GM12892 (cell line): ENCODE measurements around the gene KCNA5.
A peak's percentile ranks its signal among the peaks of the same experiment; 100 is the strongest.

Experiments
- DNase-seq: peaks from one replicate; pipeline ENCODE4 v3.0.0; 2011; ENCODE audit not compliant: insufficient read length
- FAIRE-seq: peaks from 2 replicates; lab custom pipeline; 2011; peaks lifted over from hg19 to GRCh38; lab: Jason Lieb, UNC
- POLR2A ChIP-seq: IDR thresholded peaks from 2 replicates; pipeline ENCODE4 v1.6.1; 2011; ENCODE audit warnings: low read depth, low read length, control low read depth
- POLR2AphosphoS5 ChIP-seq: IDR thresholded peaks from 2 replicates; pipeline ENCODE4 v1.6.1; 2011; ENCODE audit warnings: low read depth, low read length, control low read depth
- TAF1 ChIP-seq: IDR thresholded peaks from 2 replicates; pipeline ENCODE4 v1.6.1; 2011; ENCODE audit warnings: low read depth, mild to moderate bottlenecking, control low read depth, low read length, borderline replicate concordance

The KCNA5 gene

DNA sequence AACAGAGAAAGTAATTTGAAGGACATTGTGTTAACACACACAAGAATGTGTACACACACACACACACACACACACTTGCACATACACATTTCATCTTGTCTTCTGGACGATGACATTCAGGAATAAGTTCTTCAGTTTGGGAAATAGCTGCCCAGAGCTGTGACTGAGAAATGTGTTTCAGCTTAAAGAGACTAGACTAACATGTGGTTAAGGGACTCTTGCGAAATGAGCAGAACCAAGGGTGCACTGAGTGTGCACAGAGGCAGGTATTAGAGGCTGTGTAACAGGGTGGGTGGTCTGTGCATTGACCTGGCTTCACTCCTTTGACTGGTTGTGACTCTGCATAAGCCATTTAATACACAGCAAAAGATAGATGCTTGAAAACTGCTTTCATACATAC lies 29.4 kb upstream of the KCNA5 start:
- peak; percentile 56 for FAIRE-seq

DNA sequence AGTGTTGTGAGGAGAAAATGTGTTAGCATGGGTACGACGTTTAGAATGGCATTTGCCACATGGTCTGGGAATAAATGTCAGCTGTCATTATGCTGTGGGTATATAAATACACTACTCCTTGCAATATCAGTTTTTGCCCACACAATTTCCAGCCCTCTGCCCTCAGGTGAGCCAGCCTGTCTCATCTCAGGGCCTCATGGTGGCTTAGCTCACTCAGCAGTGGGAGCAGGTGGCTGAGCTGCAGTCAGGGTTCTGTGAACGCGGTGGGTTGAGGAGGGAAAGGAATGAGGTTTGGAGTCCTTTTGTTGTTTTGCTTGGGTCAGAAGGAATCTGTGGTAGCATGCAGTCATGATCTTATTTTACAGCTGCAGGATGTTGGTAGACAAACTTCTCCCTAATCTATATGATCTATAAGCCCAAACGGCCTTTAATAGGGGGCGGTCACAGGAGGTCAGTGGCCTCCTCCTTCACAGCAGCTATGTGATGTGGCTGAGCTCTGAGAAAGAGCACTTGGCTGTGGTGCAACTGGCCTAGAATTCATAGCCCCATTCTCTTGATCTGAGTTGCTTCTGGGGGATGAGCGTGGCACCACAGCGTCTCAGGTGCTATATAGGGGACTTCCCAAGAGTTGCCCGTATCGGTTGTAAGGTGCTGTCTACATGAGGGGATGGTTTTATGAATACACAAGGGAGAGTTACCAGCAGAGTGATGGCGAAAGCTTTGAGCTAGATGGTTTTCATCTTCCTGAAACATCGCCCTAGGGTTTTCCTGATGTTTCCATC lies 27.8 kb upstream of the KCNA5 start:
- FAIRE-seq, result peak; percentile 48
- TF ChIP-seq POLR2A (no peak), POLR2AphosphoS5 (no peak), TAF1 (no peak)
- DNase-seq, result no peak

More for the DNA sequence above, 29.4 kb upstream of the KCNA5 start:
- no peak for TF ChIP-seq TAF1
- no peak for DNase-seq

- DNase-seq (no peak), FAIRE-seq (no peak)
- TF ChIP-seq TAF1 (no peak), POLR2A (no peak), POLR2AphosphoS5 (no peak)
These were observed 27.2 kb upstream of the KCNA5 start for GRCh38 chr12:5016526-5016925.

DNA sequence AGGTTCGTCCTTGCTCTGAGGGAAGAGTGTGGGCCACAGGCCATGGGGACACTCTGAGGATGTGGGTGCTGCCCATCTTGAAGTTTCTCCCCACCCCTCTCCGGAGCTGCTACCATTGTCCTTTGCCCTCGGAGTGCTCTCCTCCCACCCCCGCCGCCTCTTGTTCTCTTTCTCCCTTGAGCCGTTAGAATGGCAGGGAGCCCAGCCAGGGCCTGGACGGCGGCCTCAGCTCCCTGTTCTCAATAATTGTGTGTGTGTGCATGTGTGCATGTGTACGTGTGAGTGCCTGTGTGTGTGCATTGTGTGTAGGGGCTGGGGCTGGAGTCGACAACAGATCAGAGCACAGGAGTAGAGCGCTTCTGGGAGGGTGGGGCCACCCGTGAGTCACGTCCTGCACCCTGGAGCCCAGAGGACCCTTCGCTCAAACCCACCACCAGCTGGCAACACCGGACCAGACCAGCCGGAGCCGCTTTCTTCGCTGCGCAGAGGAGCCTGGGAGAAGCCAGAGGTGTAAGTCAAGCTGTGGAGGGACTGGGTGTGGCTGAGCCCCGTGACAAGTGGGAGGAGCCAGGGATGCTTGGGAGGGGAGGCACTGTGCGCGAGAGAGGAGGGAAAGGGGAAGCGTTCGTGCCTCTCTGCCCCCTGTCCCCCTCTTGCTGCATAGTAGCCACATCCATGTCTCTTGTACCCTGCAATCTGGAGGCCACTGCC lies 25.9 kb upstream of the KCNA5 start:
- FAIRE-seq (no peak), DNase-seq (no peak)

DNA sequence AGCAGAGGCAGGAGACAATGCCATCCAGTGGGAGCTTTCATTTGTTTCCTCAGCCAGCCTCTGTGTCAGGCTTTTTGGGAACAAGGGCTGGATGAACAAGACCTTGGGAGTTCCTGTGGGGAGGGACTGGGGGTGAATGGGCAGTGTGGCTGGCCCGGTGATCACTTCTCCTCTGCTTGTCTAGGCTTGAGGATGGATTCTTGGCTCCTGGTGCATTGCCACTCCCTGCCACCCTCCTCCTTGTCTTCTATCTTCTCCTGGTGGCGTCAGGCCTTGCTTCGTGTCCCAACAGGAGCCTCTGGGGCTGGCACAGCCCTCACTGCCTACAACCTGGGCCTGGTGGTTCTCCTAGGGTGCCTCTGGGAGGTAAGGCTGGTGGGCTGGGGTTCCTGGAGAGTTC lies 25.0 kb upstream of the KCNA5 start:
- TF ChIP-seq POLR2A (no peak), POLR2AphosphoS5 (no peak), TAF1 (no peak)
- DNase-seq (no peak), FAIRE-seq (no peak)

More for the DNA sequence above, 25.9 kb upstream of the KCNA5 start:
- no peak for TF ChIP-seq TAF1
- TF ChIP-seq POLR2A, result no peak
- no peak for TF ChIP-seq POLR2AphosphoS5

DNA sequence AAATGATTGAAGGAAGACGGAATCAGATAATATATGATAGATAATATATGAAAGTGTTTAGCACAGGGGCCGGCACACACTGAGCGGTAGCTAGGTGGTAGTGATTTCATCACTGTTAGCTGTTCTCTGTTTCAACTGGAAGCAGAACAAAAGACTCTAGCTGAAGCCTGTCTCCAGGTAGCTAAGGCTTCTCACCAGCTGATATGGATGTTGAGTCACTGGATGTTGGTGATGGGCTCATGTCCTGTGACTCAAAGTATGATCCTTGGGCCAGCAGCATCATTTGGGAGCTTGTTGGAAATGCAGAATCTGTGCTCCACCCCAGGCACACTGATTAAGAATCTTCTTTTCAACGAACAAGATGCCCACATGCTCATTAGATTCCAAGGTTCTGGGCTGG lies 21.7 kb upstream of the KCNA5 start:
- TF ChIP-seq TAF1 (no peak), POLR2A (no peak), POLR2AphosphoS5 (no peak)
- DNase-seq (no peak), FAIRE-seq (no peak)

DNA sequence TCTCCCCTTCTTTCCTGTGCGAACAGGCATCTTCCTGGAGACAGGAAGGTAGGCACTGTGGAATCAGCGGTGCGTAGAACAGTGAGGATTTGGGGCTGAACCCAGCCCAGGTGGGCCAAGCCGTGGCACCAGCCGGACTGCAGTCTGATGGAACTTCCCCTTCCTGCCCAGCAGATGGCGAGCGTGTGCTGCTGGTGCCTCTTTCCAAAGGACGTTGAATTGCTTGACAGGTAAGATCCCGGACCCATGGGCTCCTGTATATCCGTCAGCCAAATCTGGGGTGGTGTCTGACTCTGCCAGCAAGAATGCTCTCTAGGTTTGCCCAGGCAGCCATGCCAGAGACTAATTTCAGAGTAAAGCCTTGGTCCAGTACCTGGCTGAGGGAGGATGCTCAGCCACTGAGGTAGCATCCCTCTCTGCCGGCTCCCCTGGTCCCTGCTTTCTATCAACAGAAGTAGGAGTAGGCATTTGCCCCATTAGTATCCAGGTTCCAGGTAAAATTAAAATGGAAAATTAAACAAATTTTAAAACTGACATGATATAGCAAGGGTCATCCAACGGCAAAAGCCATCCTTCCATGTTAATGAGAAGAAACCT lies 21.1 kb upstream of the KCNA5 start:
- FAIRE-seq (peak; percentile 70), DNase-seq (peak; percentile 69)
- TF ChIP-seq POLR2AphosphoS5 (no peak), TAF1 (no peak), POLR2A (no peak)

DNA sequence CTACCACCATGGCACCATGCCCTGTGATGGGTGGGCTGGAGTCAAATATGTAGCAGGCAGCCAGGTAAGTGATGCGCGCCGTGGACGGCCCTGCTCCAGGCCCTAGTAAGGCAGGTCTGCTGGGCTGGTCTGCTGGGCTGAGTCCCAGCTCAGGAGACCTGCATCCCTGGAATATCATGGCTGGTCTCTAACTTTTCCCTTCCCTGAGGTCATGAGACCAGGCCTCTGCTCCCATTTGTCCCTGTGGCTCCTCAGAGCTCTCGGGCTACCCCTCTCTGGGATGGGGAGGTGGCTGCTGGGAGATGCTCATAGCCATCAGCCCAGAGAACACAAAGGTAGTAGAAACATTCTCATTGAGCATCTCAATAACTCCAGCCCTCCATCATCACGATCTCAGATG lies 19.8 kb upstream of the KCNA5 start:
- no peak for TF ChIP-seq POLR2AphosphoS5
- no peak for TF ChIP-seq POLR2A
- no peak for TF ChIP-seq TAF1
- DNase-seq (no peak), FAIRE-seq (no peak)

DNA sequence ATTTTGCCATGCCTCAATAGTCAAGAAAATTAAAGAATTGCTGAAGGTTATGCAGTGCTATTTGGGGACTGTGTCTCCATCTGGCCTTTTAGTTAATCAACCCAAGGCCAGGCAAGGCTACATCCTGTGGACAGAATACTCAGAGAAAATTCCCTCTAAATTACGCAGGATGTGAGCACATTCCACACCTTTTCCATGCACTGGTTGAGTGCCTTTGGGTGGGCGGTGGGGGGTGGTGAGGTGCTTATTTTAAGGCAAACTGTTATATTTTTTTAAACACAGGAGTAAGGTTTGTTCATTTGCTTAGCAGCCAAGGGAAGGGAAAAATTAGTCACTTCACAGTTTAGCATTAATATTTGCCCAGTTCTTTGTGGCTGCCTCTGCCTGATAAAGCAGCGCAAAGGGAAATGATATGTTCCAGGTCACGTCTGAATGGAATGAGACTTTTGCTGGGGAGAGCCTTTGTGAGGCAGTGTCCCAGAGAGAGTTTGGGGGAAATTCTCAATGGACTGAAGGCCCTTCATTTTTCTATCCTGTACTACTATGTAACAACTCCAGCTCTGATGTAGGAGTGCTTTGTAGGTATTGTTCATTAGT lies 17.2 kb upstream of the KCNA5 start:
- TF ChIP-seq POLR2A, result no peak
- TF ChIP-seq TAF1, result no peak
- TF ChIP-seq POLR2AphosphoS5, result no peak
- DNase-seq (no peak), FAIRE-seq (no peak)

DNA sequence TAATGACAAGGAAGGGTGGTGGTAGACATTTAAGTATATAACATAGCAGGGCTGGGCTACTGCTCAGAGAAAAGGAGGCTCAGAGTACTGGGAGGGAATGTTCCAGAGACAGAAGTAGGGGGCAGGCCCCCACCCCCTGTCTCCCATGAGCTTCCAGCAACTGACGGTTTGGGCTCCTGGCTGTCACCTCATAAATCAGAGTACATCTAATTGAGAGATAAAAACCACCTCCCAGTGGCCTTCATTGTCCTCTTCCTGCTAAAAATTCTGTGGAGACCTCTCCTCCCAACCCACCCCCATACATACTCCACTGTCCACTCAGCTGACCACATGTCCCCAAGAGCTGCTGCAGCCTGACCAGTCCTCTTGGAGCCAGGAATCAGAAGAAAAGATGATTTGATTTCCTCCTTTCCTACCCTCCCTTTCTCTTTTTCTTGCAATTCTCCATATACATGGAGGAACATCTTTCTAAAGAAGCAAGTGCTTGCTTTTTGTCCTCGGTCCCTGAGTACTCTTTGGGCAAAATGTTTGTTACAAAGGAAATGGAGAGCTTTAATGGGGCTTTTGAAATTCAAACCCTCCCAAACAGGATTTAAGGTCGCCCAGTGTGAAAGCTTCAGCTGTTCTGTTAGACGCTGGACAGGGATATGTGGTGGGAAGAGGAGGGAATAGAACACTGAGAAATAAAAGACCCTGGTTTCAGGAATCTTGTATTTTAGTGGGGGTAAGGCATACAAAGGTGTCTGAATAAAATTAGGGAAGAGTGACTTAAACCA lies 16.4 kb upstream of the KCNA5 start:
- FAIRE-seq (no peak), DNase-seq (no peak)
- TF ChIP-seq POLR2A (no peak), TAF1 (no peak)

GRCh38 chr12:5030066-5030465 lies 13.6 kb upstream of the KCNA5 start:
- DNase-seq (no peak), FAIRE-seq (no peak)
- no peak for TF ChIP-seq POLR2AphosphoS5
- no peak for TF ChIP-seq POLR2A
